Lower leg skin (tissue), 3 donors: ENCODE measurements around the gene ABHD2.

Experiments
- CTCF ChIP-seq, 3 donors: fragments of 450-650 bp; IDR thresholded peaks; one replicate each; pipeline ENCODE4 v1.5.1; 2016; ENCODE audit warnings: antibody characterized with exemption in 3 of 3, mild to moderate bottlenecking in 3 of 3, moderate library complexity in 2 of 3
- POLR2A ChIP-seq, 2 donors: fragments of 450-650 bp; IDR thresholded peaks; one replicate each; pipeline ENCODE4 v1.6.1; 2016 to 2017; ENCODE audit warnings: antibody characterized with exemption in 2 of 2, mild to moderate bottlenecking in 1 of 2, moderate library complexity in 1 of 2

- TF ChIP-seq CTCF (IDR thresholded peaks at IDR 0.05) (no peak), POLR2A (IDR thresholded peaks at IDR 0.05) (no peak)
Measured at GRCh38 chr15:89218531-89218930, 130.3 kb downstream of the ABHD2 start.
